Umbilical cord (tissue), 2 donors: ENCODE data around the gene TRIM29. TPM values are rescaled to one million over a fixed set of nuclear protein-coding genes. Genes with fewer than 3 reads are reported as not detected.
A peak's percentile ranks its signal among the peaks of the same experiment; 100 is the strongest.

Source experiments
- DNase-seq: peaks from one replicate; pipeline ENCODE4 v3.0.0-alpha.2; 2015; ENCODE audit warnings: low spot score
- total RNA-seq: library from RNA; depleted of rRNA; stranded (reverse); fragments of >200 nt; gene quantifications from one replicate; pipeline ENCODE4 v1.2.3, GENCODE V29; 2014; ENCODE audit warnings: low replicate concordance; ENCODE audit not compliant: insufficient read depth

Gene TRIM29
- total RNA-seq, 1 donor from 2014 or later = 39.7 TPM

DNA sequence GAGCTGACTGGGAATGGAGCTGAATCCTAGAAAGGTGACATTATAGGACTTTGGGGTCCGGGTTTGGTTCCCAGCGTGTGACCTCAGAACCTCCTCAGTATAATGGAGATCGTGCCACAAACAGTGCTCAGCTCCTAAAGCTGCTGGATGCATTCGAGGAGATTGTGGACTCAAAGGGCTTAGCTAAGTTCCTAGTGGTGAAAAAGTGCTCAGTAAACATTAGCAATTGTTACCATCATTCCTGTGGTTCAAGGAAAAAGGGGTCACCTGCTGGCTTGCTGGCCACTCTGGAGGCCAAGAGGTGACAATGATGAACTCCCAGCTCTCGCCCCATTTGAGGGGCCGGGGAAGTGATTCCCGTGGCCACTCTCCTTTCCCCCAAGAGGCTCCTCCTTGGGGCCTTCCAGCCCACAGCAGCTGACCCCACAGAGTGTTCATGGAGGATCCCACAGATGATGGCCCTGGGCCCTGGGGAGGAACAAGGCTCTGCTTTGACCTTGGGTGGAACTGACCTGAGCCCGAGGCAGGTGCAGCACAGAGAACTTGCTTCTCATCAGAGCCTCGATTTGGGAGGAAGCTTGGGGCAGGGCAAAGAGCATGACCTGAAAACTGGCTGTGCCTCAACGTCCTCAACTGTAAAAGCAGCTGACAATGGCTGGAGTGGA, 40.1 kb downstream of the TRIM29 start:
- DNase-seq = no peak

DNA sequence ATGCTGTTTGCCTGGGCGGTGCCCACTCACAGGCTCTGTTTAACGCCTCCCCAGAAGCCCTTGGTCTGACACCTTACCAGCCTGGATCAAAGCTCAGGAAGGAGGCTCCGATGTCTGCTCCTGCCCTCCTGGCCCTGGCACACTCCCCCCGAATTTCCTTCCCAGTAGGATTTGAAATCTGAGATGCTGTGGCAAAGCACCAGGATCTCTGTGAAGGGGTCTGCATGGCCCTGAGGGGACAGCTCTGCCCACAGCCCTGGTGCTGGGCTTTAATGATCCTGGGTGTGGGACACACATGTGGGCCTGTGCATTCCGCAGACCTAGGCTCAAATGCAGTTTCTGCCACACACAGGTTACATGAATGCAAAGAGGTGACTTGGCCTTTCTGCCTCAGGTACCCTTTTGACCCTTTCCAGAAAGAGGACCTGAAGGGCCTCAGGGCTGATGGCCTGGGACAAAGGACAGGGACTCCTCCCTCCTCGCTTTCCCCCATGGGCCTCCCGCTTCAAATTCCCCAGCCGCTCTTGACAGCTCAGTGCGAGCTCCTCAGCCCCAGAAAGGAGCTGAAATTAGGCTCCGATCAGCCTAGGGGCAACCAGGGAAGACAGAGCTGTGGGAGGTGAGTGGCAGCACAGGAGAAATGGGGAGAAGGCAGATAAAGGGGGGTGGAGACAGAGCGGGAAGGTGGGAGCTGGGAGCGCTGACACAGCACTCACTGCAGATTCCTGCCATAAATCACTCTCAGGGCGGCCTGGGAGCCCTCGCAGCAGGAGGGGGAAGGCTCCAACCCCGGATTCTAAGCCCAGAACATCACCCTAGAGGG, 41.3 kb downstream of the TRIM29 start:
- peak; percentile 82 for DNase-seq

DNA sequence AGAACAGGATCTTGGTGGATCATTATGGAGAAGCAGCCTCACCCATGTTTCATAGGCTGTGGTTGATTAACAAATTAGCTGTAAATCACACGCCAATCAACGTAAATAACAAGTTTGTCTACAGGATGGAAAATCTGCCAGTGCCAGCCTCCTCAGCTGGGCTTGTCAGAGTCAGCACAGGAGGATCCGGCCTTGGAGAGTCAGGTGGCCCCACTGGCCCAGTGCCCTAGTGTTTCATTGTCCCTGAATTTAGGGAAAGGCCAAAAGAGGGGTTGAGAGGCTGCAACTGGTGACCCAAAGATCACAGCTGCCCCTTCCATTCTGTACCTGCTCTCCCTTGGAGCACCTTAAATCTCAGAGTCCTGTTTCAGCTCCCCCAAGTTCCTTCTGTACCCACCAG, 42.4 kb downstream of the TRIM29 start:
- no peak for DNase-seq

DNA sequence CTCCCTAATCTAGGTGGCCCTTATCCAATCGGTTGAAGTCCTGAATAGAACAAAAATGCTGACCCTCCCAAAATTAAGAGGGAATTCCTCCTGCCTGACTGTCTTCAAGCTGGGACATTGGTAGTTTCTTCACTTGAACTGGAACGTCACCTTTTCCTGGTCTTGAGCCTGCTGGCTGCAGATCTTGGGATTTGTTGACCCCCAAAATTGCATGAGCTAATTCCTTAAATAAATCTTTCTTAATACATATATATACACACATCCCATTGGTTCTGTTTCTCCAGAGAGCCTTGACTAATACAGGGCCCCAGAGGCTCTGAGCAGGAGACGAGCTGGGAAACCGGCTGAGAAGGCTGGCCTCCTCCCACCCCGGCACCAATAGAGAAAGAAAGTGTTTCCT, 46.2 kb downstream of the TRIM29 start:
- DNase-seq = peak; percentile 62

DNA sequence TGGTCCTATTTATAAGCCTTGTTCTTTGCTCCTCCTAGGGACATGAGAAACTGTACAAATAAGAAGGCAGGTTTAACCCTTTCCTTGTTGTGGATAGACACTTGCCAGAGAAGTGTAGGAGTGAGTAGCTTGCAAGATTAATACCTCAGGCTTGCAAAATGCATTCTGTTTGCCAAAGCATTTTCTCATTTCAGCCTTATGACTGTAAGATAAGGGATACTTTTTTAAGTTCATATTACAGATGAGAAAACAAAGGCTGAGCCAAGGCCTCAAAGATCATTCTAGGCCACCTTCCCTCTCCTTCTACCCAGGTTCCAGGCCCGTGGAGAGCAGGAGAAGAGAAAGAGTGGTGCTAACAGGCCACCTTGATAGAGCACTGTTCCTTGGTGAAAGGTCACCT, 46.8 kb downstream of the TRIM29 start:
- DNase-seq = no peak

DNA sequence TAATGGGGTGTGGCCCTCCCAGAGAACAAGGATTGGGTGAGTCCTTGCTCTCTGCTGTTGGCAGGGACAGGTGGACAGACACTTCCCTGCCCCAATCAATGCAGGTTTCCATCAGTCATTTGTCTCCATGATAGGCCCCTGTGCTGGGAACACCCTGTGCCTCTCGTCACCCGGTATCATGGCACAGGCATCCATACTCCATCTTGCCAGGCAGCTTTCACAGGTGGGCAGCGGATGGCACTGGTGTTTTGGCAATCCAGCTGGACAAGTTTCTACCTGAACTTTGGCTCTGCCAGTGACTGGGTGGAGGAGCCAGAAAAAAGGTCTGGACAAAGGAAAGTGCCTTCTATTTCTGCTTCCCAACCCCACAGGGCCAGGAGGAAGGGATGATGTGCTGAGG, 47.5 kb downstream of the TRIM29 start:
- no peak for DNase-seq

DNA sequence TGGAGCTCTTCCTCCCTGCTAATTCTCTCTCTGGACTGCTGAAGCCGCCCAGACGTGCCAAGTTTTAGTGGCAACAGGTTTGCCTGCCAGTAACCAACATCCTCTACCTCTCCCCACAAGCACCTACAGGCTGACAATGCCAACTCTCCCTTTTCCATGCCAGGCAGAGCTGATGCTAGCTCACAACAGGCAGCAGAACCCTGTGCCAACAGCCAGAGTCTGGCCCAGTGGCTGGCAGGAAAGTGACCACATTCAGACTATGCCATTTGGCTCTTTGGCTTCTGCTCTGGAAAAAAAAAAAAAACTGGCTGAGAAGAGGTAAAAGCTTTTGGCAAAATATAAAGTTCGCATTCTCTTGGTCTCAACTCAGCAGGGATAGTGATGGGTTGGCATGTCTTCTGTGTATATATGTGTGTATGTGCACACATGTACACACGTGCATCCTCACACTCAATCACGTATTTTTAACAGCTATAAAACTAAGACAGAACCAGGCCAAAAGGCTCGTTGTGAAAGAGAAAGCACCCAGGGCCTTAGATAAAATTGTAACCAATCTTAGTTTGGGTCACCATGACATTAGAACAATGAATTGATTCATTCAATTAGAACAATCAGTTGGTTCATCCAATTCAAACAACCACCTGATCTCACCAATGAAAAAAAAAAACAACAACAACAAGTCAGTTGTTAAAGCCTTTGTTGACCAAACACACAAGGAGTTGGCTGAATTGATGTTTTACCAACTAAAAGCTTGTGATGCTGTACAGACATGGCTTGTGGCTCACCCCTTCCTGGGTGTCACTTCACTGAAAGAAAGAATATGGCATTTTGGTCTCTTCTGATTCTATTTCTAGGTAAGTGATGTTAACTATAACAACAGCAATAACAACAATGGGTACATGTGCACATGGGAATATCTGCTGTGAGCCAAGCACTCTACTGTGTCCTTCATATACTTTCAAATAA, 48.6 kb downstream of the TRIM29 start:
- DNase-seq = no peak

DNA sequence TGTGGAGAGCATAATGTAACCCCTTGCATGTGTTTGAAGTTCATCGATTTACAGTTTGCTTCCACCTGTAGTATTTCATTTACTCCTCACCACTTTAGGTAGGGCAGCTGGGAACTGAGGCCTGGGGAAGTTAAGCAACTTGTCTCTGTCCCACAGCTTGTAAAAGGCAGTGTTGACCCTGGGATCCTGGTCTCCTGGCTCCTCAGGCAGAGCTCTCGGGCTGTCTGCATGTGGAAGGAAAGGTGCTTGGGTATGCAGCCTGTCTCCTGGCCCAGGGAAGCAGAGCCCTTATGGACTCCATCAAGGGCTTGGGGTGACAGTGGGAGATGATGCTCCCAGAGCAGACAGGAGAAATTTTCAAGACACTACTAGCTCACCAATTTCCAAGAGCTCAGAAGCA, 49.9 kb downstream of the TRIM29 start:
- no peak for DNase-seq

DNA sequence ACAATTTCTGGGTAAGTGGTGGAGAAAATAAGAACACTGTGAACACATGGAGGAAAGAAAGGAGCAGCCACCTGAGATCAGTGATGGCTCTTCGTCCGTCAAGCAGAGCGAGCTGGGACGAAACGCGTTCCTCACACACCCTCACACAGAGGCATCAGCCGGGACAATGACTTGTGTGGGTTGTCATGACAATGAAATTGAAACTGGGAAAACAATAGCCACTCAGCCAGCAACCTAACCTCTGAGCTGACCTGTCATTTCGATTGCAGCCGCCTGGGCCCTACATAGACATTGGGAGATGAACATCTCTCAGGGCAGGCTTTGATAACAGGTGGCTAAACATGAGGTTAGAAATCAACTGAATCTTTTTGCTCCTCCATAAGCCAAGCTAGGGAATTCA, 51.3 kb downstream of the TRIM29 start:
- DNase-seq = no peak

DNA sequence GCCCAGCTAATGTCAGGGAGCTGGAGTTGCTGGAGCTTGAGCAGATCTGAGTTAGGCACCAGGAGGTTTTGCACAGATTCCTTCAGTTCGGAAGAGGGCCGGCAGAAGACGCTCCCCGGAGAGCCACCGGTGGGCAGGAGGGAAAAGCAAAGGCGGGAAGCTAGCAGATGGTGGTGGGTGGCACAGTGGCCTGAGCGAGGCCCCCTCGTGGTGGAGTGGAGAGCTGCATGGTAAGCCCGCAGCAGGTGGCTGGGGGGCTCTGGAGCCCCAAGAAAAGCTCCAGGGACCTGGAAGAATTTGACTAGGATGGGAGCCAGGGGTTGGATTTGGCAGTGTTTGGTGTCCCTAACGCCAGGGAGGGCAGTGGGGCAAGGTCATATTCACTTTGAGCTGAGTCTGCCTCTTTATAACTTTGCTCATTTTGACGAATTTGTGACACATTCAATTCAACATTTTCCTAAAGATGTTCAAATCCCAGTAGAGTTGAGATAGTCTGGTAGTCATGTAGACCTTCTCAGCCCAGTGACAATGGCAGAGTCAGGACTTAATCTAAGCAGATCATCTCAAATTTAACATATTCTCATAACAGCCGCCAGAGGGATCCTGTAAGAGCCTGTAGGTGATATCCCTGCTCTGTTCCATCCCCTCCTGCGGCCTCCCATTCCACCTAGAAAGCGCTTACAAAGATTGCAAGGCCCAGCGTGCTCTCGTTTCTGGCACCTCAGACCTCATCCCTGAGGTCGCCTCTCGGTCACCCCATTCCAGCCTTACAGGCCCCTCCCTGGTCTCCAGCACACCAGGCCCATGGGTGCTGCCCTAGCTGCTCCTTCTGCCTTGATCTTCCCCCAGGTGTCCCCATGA, 57.9 kb downstream of the TRIM29 start:
- no peak for DNase-seq

DNA sequence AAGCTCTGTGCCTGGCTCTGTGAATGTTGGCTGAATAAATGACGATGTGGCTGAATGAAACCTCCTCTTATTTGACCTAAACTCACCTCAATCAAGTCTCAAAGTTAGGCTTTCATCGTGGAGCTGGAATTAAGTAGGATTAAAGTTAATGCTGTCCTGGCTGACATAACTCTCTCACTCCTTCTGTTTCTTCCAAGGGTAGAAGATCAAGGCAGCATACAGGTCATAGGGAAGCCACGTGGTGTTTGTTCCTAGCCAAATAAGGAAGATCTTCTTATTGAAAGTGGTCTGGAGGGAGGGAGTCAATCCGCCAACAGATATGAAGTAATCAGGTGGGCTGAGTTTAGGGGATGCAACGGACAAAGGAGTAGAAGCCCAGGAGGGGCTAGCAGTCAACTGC, 59.5 kb downstream of the TRIM29 start:
- DNase-seq = peak; percentile 37

DNA sequence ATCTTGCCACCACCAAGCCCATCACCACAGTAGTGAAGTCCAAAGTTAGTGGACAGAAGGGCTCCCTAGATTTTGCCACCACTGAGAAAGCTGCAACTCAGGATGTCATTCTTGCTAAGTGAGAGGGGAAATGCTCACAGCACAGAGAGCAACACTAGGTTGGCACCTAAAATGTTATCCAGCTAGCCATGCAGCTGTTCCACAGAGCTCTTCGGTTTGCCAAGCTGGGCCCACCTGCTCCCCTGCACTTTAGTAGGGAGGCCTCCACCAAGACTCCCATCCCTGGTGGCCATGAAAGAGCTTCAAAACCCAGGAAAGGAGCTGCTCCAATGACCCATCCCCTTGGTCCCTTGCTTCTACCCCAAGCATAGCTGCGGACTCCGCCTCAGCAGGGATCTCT, 63.8 kb downstream of the TRIM29 start:
- DNase-seq = no peak

DNA sequence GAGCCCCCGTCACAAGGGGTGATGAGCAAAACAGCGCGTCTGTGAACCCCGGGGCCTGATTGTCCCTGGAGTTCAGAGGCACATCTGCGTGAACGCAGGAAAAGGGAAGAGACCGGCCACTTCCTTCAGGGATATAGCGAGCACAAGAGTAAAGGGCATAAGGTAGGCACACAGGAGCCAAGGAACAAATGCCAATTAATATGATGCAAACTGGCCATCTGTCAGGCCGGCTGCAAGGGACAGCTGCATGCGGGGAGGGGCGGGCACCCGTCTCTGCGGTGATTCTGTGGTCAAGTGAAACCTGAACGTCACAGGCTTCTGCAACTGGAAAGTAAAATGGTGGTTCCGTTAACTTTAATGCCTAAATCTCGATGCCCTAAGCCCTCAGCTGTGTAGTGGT, 64.7 kb downstream of the TRIM29 start:
- DNase-seq = no peak

DNA sequence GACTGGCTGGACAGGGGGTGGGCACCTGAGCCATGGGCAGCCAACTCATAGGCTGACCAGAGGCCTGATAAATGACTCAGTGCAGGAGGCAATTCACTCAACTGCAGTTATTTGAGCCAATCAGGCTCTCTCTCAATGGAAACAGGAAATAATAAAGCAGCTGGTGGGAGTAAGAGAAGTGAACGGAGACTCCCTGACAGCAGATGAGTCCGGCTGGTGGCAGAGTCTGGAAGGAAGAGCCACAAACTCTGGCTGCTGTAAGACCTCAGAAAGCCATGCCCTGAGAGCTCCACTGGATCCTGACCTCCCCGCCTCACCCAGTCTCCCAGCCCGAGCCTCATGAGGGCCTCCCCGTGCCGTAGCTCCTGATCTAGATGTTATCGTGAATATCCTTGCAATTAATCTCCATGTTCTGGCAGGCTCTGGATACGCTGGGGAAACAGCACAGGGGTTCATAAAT, 69.8 kb downstream of the TRIM29 start:
- DNase-seq = peak; percentile 90

DNA sequence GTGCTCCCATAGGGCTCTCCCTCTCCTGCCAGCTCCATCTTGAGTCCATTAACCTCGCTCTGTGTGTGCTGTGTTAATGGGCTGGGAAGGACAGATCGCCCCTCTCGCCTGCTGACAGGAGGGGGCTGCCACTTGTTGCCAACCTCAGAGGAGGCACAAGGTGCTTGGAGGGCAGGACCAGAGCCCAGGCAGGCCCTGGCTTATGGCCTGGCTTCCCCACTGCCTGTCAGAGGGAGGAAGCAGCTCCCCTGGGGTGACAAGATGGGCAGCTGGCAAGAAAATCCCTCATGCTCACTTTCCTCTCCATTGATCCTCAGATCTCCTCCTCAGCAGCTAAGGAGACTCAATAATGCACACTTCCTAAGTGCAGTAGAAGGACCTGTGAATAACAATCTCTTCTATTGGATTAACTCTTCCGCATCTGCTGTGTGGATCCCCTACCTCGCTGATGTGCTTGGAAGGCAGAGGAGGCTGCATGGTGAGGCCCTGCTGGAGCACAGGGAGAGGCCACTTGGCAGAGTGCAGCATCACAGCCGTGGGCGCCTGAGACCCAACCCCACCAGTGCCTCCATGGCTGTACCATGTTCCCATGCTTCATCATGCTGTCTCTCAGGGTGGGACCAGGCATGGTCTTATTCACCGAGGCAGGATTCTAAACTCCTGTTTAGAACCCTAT, 70.3 kb downstream of the TRIM29 start:
- DNase-seq = no peak

DNA sequence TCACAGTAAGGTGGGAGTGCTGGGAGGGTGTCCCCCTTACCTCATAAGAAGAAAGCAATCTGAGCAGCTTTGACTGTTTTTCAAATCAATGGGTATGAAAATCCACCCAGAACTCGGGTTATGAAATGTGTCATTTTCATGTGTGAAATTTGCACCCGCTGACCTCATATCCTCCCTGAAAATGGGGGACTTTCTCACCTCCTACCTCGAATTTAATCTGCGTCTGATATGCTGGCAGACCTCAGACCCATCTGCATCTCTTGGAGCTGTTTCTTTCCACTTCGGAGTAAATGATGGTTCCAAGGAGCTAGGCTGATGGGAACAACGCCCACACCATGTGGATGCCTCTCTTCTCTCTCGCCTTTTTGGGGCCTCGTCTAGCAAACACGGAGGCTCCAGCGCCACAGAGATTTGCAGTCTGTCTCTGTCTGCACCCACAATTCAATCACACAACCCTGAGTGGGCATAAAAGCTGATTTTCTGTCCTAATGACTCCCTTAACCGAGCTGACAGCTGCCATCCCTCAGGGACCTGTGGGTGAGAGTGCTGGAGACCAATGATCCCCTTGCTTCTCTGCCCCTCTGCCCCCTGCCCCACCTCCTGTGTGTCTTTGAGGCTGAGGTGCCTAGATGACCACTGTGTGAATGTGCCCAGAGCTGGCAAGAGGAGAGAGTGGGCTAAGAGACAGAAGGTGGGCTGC, 71.0 kb downstream of the TRIM29 start:
- no peak for DNase-seq

DNA sequence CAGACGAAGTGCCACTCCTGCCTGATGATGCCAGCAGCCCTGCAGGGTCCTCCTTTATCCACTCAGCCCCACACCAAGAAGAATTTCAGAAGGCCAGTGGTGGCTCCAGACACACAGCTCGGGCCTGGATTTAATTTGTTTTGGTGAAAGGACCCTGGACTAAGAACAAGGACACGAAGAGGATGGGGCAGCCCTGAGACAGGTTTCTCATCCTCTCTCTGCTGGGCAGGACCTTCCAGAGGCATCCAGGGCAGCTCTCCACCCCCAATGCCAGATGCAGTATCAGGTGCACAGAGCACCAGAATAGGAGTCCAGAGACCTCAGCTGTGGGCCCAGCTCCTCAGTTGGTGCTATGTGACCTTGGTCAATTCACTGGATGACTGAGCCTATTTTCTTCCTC, 72.0 kb downstream of the TRIM29 start:
- DNase-seq = no peak

DNA sequence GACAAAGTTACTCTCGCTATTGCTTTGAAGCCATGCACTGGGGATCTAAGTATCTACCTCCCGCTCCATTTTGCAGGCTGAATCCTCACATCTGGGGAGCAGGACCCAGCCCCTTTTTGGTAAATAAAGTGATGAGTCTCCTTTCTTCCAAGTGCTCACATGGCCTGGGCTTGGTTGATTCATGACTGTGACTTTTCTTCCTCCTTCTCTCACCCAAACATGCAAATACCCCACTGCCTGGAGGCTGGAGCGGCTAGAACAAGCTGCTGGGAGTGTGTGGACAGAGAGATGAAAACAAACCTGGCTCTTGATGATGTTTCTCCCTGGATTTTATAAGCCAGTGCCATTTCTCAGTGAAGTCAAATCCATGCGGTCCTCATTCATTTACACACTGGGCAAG, 72.7 kb downstream of the TRIM29 start:
- no peak for DNase-seq

DNA sequence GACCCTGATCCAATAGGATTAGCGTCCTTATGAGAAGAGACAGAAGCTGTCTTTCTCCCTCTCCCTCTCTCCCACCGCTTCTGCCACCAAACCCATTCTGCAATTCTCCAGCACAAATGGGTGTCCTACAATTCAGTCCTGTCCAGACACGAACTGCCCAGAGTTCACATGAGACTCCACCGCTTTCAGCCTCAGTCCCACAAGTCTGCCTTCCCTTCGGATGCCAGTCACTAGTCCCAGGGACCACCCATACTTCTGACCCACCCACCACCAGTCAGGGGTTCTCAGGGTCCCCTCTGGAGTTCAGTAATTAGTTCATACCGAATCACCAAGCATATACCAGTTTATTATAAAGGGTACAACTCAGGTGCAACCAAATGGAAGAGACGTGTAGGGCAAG, 73.6 kb downstream of the TRIM29 start:
- no peak for DNase-seq
